CD4-positive, alpha-beta T cell treated with Interleukin-12 subunit alpha and Interleukin-12 subunit beta, for 1 hour (primary cell): ENCODE results near the gene PTTG1IP.
"Not testable (repeated sequence)": the region's sequence is repeated elsewhere in the genome, so short reads cannot be mapped to it uniquely, and the experiment has no call there.

Source experiments
- DNase-seq: peaks from one replicate; pipeline ENCODE4 v3.0.0-alpha.2; 2020

PTTG1IP gene

GRCh38 chr21:44879238-44879637, 5.7 kb upstream of the PTTG1IP start:
- not testable (repeated sequence) for DNase-seq

- no peak for DNase-seq
Measured at GRCh38 chr21:44878053-44878982, 4.8 kb upstream of the PTTG1IP start.

GRCh38 chr21:44876849-44877575, 3.5 kb upstream of the PTTG1IP start:
- DNase-seq = no peak

GRCh38 chr21:44875316-44875700, 1.8 kb upstream of the PTTG1IP start:
- peak; percentile 47 for DNase-seq

GRCh38 chr21:44874497-44875315, 1.2 kb upstream of the PTTG1IP start:
- peak; percentile 45 for DNase-seq

GRCh38 chr21:44874240-44874496, 678 bp upstream of the PTTG1IP start:
- no peak for DNase-seq

- no peak for DNase-seq
Measured at GRCh38 chr21:44872649-44873355, 688 bp downstream of the PTTG1IP start.

GRCh38 chr21:44872323-44872648, 1.2 kb downstream of the PTTG1IP start:
- DNase-seq = peak; percentile 27

GRCh38 chr21:44871576-44872269, 1.8 kb downstream of the PTTG1IP start:
- DNase-seq = no peak

GRCh38 chr21:44870748-44871495, 2.6 kb downstream of the PTTG1IP start:
- DNase-seq = no peak

GRCh38 chr21:44869781-44870747, 3.4 kb downstream of the PTTG1IP start:
- DNase-seq = peak; percentile 40

- no peak for DNase-seq
Measured at GRCh38 chr21:44868707-44869106, 4.8 kb downstream of the PTTG1IP start.

GRCh38 chr21:44867999-44868700, 5.3 kb downstream of the PTTG1IP start:
- peak; percentile 66 for DNase-seq

- no peak for DNase-seq
Measured at GRCh38 chr21:44867464-44867863, 6.0 kb downstream of the PTTG1IP start.

GRCh38 chr21:44866780-44867179, 6.7 kb downstream of the PTTG1IP start:
- DNase-seq = no peak

GRCh38 chr21:44865561-44866280, 7.8 kb downstream of the PTTG1IP start:
- peak; percentile 41 for DNase-seq

- no peak for DNase-seq
Measured at GRCh38 chr21:44862869-44863685, 10.4 kb downstream of the PTTG1IP start.

- no peak for DNase-seq
Measured at GRCh38 chr21:44858791-44859190, 14.7 kb downstream of the PTTG1IP start.
